HCT116 (cell line): Measurements from ENCODE around the gene EID2.

Source experiments
- YY1 ChIP-seq: IDR thresholded peaks from 2 replicates; pipeline ENCODE4 v1.6.1; 2011; ENCODE audit warnings: low read length, low read depth, moderate library complexity, mild to moderate bottlenecking; ENCODE audit not compliant: insufficient replicate concordance; ENCODE audit errors: extremely low read depth
- TF ChIP-seq, protein P1 (sequence below), 3 experiments: fragments of 200-600 bp in 1 of 3; sonication (generic) in 1 of 3; IDR thresholded peaks in 2 of 3; conservative IDR thresholded peaks in 1 of 3; 2 replicates each; pipeline ENCODE4 v1.5.1; 2012 to 2017; ENCODE audit warnings: low read depth in 2 of 3, low read length in 2 of 3, antibody characterized with exemption in 1 of 3, borderline replicate concordance in 1 of 3, control low read depth in 1 of 3, mild to moderate bottlenecking in 1 of 3, mixed read lengths in 1 of 3, mixed run types in 1 of 3, moderate library complexity in 1 of 3; ENCODE audit not compliant: insufficient read depth in 1 of 3

GRCh38 chr19:39512988-39513387 lies 27.0 kb downstream of the EID2 start:
- TF ChIP-seq, protein P1, sequence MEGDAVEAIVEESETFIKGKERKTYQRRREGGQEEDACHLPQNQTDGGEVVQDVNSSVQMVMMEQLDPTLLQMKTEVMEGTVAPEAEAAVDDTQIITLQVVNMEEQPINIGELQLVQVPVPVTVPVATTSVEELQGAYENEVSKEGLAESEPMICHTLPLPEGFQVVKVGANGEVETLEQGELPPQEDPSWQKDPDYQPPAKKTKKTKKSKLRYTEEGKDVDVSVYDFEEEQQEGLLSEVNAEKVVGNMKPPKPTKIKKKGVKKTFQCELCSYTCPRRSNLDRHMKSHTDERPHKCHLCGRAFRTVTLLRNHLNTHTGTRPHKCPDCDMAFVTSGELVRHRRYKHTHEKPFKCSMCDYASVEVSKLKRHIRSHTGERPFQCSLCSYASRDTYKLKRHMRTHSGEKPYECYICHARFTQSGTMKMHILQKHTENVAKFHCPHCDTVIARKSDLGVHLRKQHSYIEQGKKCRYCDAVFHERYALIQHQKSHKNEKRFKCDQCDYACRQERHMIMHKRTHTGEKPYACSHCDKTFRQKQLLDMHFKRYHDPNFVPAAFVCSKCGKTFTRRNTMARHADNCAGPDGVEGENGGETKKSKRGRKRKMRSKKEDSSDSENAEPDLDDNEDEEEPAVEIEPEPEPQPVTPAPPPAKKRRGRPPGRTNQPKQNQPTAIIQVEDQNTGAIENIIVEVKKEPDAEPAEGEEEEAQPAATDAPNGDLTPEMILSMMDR (IDR thresholded peaks at IDR 0.05 in 2 of 3, conservative IDR thresholded peaks at IDR 0.05 in 1 of 3; ENCODE audit: borderline replicate concordance in 1 of 3, insufficient read depth in 1 of 3, low read depth in 2 of 3, low read length in 2 of 3): no peak
- no peak for TF ChIP-seq YY1
